HCT116 (cell line): ENCODE measurements around the gene CFAP58. TPM values are rescaled to one million over a fixed set of nuclear protein-coding genes. Genes with fewer than 3 reads are reported as not detected.

Experiments used
- ATAC-seq: fragments of 200-7000 bp; cut with Tn5 transposase; 2 replicates; pipeline ENCODE4 v1.9.1; 2020; ENCODE audit warnings: mild to moderate bottlenecking, moderate library complexity
- BruUV-seq: library from RNA; stranded (reverse); fragments of 400-500 nt; replicated peaks from 2 replicates; lab custom pipeline; 2021; lab: Mats Ljungman, UMichigan
- CTCF ChIA-PET: fragments of 300-600 bp; sonication (Branson Sonifier 250); formaldehyde crosslinking; loops from one replicate; lab custom pipeline; 2021; ENCODE audit warnings: antibody characterized with exemption; lab: Charles Lee
- POLR2A ChIA-PET: fragments of 300-600, 350-600 bp; sonication (Branson Sonifier 250); formaldehyde crosslinking; loops from one replicate; lab custom pipeline; 2021; ENCODE audit warnings: antibody characterized with exemption; lab: Charles Lee
- RAD21 ChIA-PET, 2 experiments: fragments of 300-600 bp; sonication (Branson Sonifier 250); formaldehyde crosslinking; loops; one replicate each; lab custom pipeline; 2023; ENCODE audit warnings: low total read pairs in 2 of 2; ENCODE audit not compliant: uncharacterized antibody in 2 of 2, unreplicated experiment in 2 of 2, low non-redundant PET in 1 of 2; lab: Charles Lee
- DNase-seq: peaks from one replicate; pipeline ENCODE4 v3.0.0-alpha.2; 2010; ENCODE audit warnings: low read depth, low spot score
- H2AFZ ChIP-seq: fragments of 200-600 bp; shearing (Covaris generic), sonication (generic); 2 replicates; pipeline ENCODE4 v1.6.1; 2017; ENCODE audit warnings: low read depth, mixed run types, mixed read lengths, antibody characterized with exemption, low read length; ENCODE audit not compliant: poor library complexity, severe bottlenecking
- H3K27ac ChIP-seq: 2 replicates; pipeline ENCODE4 v1.5.1; 2012; ENCODE audit warnings: low read depth, low read length
- H3K27me3 ChIP-seq: fragments of 200-600 bp; sonication (generic); 2 replicates; pipeline ENCODE4 v1.6.1; 2016; ENCODE audit warnings: mixed run types, low read length, mixed read lengths; ENCODE audit not compliant: insufficient read depth
- H3K36me3 ChIP-seq, 2 experiments: fragments of 200-500 bp in 1 of 2; fragments of 200-600 bp in 1 of 2; sonication (Bioruptor generic) in 1 of 2; sonication (generic) in 1 of 2; 2 replicates each; pipeline versions ENCODE4 v1.5.1 to v1.6.1; 2014 to 2016; ENCODE audit warnings: low read length in 2 of 2, inconsistent platforms in 1 of 2, mixed read lengths in 1 of 2, mixed run types in 1 of 2; ENCODE audit not compliant: insufficient read depth in 2 of 2, control insufficient read depth in 1 of 2
- H3K4me1 ChIP-seq, 2 experiments: fragments of 200-600 bp in 1 of 2; sonication (generic) in 1 of 2; 2 replicates each; pipeline versions ENCODE4 v1.5.1 to v1.6.1; 2012 to 2017; ENCODE audit warnings: low read length in 2 of 2, inconsistent platforms in 1 of 2, mild to moderate bottlenecking in 1 of 2, mixed read lengths in 1 of 2, mixed run types in 1 of 2, moderate library complexity in 1 of 2; ENCODE audit not compliant: insufficient read depth in 2 of 2, control insufficient read depth in 1 of 2
- H3K4me2 ChIP-seq: fragments of 200-600 bp; sonication (generic); 2 replicates; pipeline ENCODE4 v1.6.1; 2017; ENCODE audit warnings: mixed run types, low read length, mixed read lengths
- H3K4me3 ChIP-seq, 2 experiments: fragments of 200-600 bp in 1 of 2; sonication (generic) in 1 of 2; replicated peaks in 1 of 2; 2 replicates each; pipeline ENCODE4 v1.5.1; 2011 to 2016; ENCODE audit warnings: low read length in 2 of 2, control low read depth in 1 of 2, low read depth in 1 of 2, mild to moderate bottlenecking in 1 of 2, mixed read lengths in 1 of 2, mixed run types in 1 of 2
- H3K79me2 ChIP-seq: fragments of 200-600 bp; sonication (generic); 2 replicates; pipeline ENCODE4 v1.6.1; 2017; ENCODE audit warnings: mild to moderate bottlenecking, mixed run types, low read length, moderate library complexity, mixed read lengths; ENCODE audit not compliant: insufficient read depth
- H3K9ac ChIP-seq: fragments of 200-600 bp; sonication (generic); 2 replicates; pipeline ENCODE4 v1.6.1; 2016; ENCODE audit warnings: low read length, mixed read lengths
- H3K9me2 ChIP-seq: fragments of 200-600 bp; sonication (generic), shearing (Covaris generic); 2 replicates; pipeline ENCODE4 v1.6.1; 2017; ENCODE audit warnings: mixed run types, mild to moderate bottlenecking, moderate library complexity; ENCODE audit not compliant: insufficient read depth
- H3K9me3 ChIP-seq, 2 experiments: fragments of 200-500 bp in 1 of 2; fragments of 200-600 bp in 1 of 2; sonication (Bioruptor generic) in 1 of 2; sonication (generic) in 1 of 2; 2 replicates each; pipeline ENCODE4 v1.6.1; 2014 to 2017; ENCODE audit warnings: low read length in 2 of 2, mixed read lengths in 2 of 2, inconsistent platforms in 1 of 2, low read depth in 1 of 2, mild to moderate bottlenecking in 1 of 2, mixed run types in 1 of 2, moderate library complexity in 1 of 2; ENCODE audit not compliant: control insufficient read depth in 1 of 2, insufficient read depth in 1 of 2
- H4K20me1 ChIP-seq: fragments of 200-600 bp; sonication (generic), shearing (Covaris generic); 2 replicates; pipeline ENCODE4 v1.6.1; 2017; ENCODE audit warnings: mixed run types, mild to moderate bottlenecking, moderate library complexity; ENCODE audit not compliant: insufficient read depth
- EGR1 ChIP-seq: IDR thresholded peaks from 2 replicates; pipeline ENCODE4 v1.6.1; 2012; ENCODE audit warnings: low read depth
- EZH2 ChIP-seq: fragments of 200-600 bp; sonication (generic); IDR thresholded peaks from 2 replicates; pipeline ENCODE4 v1.6.1; 2017; ENCODE audit warnings: antibody characterized with exemption, mixed run types
- EZH2phosphoT487 ChIP-seq: fragments of 200-600 bp; IDR thresholded peaks from 2 replicates; pipeline ENCODE4 v1.6.1; 2018; ENCODE audit warnings: antibody characterized with exemption, borderline replicate concordance
- FOSL1 ChIP-seq: IDR thresholded peaks from 2 replicates; pipeline ENCODE4 v1.6.1; 2012; ENCODE audit warnings: low read depth
- POLR2AphosphoS5 ChIP-seq: IDR thresholded peaks from 2 replicates; pipeline ENCODE4 v1.6.1; 2011; ENCODE audit warnings: mild to moderate bottlenecking, low read depth, low read length, moderate library complexity
- RAD21 ChIP-seq: IDR thresholded peaks from 2 replicates; pipeline ENCODE4 v1.6.1; 2012; ENCODE audit warnings: low read depth, mild to moderate bottlenecking
- SP1 ChIP-seq: IDR thresholded peaks from 2 replicates; pipeline ENCODE4 v1.6.1; 2012; ENCODE audit warnings: low read depth
- ZNF274 ChIP-seq: fragments of 200-500 bp; sonication (Bioruptor generic); IDR thresholded peaks from 2 replicates; pipeline ENCODE4 v1.6.1; 2014; ENCODE audit warnings: mild to moderate bottlenecking, low read depth, low read length, inconsistent platforms
- intact Hi-C: fragments of 100-400 bp; cut with micrococcal nuclease; formaldehyde crosslinking; loops from 2 replicates; pipeline ENCODE4 v1.10.0; 2022
- total RNA-seq: library from RNA; stranded (reverse); gene quantifications from one replicate; pipeline ENCODE4 v1.2.1, GENCODE V29; 2021; ENCODE audit not compliant: unreplicated experiment
- TF ChIP-seq, protein P1 (sequence below): IDR thresholded peaks from 2 replicates; pipeline ENCODE4 v1.6.1; 2011; ENCODE audit warnings: mild to moderate bottlenecking, low read length, moderate library complexity; ENCODE audit not compliant: insufficient replicate concordance; ENCODE audit errors: extremely low read depth
- TF ChIP-seq, protein P2 (sequence below): IDR thresholded peaks from 2 replicates; pipeline ENCODE4 v1.6.1; 2012; ENCODE audit warnings: low read depth
- TF ChIP-seq, protein P3 (sequence below): IDR thresholded peaks from 2 replicates; pipeline ENCODE4 v1.6.1; 2012

Gene CFAP58
- total RNA-seq, 1 experiment from 2014 or later = 0.91 TPM

DNA sequence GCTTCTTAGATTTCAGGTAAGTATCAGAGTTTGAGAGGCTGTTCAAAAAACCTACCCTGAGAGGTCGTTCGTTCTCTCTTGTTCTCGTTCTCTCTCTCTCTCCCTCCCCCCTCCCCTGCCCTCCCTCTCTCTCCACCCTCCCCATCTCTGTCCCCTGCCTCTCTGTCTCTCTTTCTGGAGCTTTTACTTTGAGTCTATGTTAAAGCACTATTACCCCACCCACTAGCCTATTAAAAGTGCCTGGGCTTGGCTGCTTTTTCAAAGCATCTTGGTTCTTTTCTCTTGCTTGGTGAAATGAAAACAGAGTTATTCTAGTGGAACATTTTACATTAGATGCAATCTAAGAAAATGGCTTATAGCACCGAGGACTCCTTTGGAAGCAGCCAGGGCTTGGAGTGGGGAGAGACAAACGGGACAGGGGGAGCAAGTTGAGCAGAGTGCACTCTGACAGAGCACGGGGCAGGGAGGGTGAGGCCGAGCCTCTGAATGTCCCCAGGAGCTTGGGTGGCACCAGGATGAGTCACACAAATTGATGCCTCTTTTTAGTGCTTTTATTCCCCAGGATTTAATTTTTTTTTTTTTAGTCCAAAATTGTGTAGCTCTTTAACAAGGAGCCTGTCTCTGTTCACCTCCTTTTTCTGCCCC is 134.3 kb downstream of the CFAP58 start (continued):
- TF ChIP-seq ZNF274 = no peak
- no peak for TF ChIP-seq EZH2phosphoT487

DNA sequence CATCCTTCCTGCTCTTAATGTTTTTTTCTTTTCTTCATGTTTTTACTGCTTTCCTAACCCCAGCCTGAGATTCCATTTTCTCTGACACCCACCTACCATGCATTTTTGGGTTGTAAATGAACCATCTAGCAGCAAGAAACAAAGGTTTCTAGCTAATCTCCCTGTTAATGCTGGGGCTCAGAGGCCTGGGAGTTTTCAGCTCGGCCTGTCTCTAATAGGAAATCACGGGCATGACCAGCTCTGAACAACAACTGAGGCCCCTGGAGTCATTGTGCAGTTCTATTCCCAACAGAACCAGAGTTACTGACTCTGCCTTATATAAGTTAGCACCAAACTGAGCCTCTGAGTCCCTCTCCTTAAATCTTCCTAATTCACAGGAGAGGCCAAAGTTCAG is 134.8 kb downstream of the CFAP58 start:
- H3K27ac ChIP-seq = no peak overlapping the region
- no TSS peak for BruUV-seq

More for the DNA sequence above, 134.8 kb downstream of the CFAP58 start:
- no peak overlapping the region for H3K4me2 ChIP-seq
- no peaks in the 10 kb centered on the region for H4K20me1 ChIP-seq
- no peak for TF ChIP-seq EZH2
- no peak for TF ChIP-seq RAD21
- TF ChIP-seq, protein P1, sequence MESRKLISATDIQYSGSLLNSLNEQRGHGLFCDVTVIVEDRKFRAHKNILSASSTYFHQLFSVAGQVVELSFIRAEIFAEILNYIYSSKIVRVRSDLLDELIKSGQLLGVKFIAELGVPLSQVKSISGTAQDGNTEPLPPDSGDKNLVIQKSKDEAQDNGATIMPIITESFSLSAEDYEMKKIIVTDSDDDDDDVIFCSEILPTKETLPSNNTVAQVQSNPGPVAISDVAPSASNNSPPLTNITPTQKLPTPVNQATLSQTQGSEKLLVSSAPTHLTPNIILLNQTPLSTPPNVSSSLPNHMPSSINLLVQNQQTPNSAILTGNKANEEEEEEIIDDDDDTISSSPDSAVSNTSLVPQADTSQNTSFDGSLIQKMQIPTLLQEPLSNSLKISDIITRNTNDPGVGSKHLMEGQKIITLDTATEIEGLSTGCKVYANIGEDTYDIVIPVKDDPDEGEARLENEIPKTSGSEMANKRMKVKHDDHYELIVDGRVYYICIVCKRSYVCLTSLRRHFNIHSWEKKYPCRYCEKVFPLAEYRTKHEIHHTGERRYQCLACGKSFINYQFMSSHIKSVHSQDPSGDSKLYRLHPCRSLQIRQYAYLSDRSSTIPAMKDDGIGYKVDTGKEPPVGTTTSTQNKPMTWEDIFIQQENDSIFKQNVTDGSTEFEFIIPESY = no peak
- TF ChIP-seq EZH2phosphoT487 = no peak
- no peak for TF ChIP-seq EGR1
- TF ChIP-seq, protein P2, sequence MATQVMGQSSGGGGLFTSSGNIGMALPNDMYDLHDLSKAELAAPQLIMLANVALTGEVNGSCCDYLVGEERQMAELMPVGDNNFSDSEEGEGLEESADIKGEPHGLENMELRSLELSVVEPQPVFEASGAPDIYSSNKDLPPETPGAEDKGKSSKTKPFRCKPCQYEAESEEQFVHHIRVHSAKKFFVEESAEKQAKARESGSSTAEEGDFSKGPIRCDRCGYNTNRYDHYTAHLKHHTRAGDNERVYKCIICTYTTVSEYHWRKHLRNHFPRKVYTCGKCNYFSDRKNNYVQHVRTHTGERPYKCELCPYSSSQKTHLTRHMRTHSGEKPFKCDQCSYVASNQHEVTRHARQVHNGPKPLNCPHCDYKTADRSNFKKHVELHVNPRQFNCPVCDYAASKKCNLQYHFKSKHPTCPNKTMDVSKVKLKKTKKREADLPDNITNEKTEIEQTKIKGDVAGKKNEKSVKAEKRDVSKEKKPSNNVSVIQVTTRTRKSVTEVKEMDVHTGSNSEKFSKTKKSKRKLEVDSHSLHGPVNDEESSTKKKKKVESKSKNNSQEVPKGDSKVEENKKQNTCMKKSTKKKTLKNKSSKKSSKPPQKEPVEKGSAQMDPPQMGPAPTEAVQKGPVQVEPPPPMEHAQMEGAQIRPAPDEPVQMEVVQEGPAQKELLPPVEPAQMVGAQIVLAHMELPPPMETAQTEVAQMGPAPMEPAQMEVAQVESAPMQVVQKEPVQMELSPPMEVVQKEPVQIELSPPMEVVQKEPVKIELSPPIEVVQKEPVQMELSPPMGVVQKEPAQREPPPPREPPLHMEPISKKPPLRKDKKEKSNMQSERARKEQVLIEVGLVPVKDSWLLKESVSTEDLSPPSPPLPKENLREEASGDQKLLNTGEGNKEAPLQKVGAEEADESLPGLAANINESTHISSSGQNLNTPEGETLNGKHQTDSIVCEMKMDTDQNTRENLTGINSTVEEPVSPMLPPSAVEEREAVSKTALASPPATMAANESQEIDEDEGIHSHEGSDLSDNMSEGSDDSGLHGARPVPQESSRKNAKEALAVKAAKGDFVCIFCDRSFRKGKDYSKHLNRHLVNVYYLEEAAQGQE = no peak
- TF ChIP-seq FOSL1 = no peak
- TF ChIP-seq, protein P3, sequence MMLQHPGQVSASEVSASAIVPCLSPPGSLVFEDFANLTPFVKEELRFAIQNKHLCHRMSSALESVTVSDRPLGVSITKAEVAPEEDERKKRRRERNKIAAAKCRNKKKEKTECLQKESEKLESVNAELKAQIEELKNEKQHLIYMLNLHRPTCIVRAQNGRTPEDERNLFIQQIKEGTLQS = no peak
- TF ChIP-seq POLR2AphosphoS5 = no peak
- no peak for TF ChIP-seq SP1
- ChIA-PET POLR2A (no interaction called here), RAD21 (no interaction called here), CTCF (no interaction called here)
- H3K4me3 ChIP-seq = no peak overlapping the region
- no peak overlapping the region for H3K9ac ChIP-seq
- H3K4me1 ChIP-seq = no peaks in the 10 kb centered on the region
- H3K79me2 ChIP-seq = no peaks in the 10 kb centered on the region
- ATAC-seq (no peak), DNase-seq (no peak)
- intact Hi-C loops = no loop called here
- no peaks in the 10 kb centered on the region for H3K9me2 ChIP-seq
- no peaks in the 10 kb centered on the region for H3K9me3 ChIP-seq
- no peak overlapping the region for H2AFZ ChIP-seq
- H3K27me3 ChIP-seq = peaks cover 18% of the 10 kb centered on the region; the same call in 1 of the 2 replicates
- H3K36me3 ChIP-seq = no peaks in the 10 kb centered on the region
